ENCODE results near the gene WDSUB1. TPM values are rescaled to one million over a fixed set of nuclear protein-coding genes. Genes with fewer than 3 reads are reported as not detected.

Gene WDSUB1
- total RNA-seq, 3 donors from 2014 or later (not counting 1 experiment from before 2014, with no cell fraction given) = 13.7 to 21.2 (median 14.9) TPM

- no peaks in the 10 kb centered on the region for H3K27me3 ChIP-seq (ENCODE audit: control insufficient read depth, insufficient read depth, low read length)
- peaks cover 8% of the 10 kb centered on the region for H3K36me3 Mint-ChIP-seq
These were observed 21.3 kb downstream of the WDSUB1 start for GRCh38 chr2:159265171-159265576.

GRCh38 chr2:159262904-159263303 lies 23.6 kb downstream of the WDSUB1 start:
- no peak for TF ChIP-seq CTCF (IDR thresholded peaks at IDR 0.05)
- Histone ChIP-seq H3K27ac (ENCODE audit: low read length) (no peak overlapping the region), H3K36me3 (ENCODE audit: control insufficient read depth, insufficient read depth, low read length) (peaks cover 2% of the 10 kb centered on the region), H3K9me3 (ENCODE audit: control insufficient read depth, insufficient read depth, low read length) (no peaks in the 10 kb centered on the region), H3K4me1 (ENCODE audit: control insufficient read depth, insufficient read depth, low read length) (no peaks in the 10 kb centered on the region), H3K4me3 (ENCODE audit: low read length) (no peak overlapping the region), H3K27me3 (ENCODE audit: control insufficient read depth, insufficient read depth, low read length) (no peaks in the 10 kb centered on the region)
- H3K4me1 Mint-ChIP-seq = peaks cover 0 to 20% of the 10 kb centered on the region in 2 donors
- no peak overlapping the region for H3K4me3 Mint-ChIP-seq
- peak overlapping the region in 1 of 2 donors; percentile 31 for H3K27ac Mint-ChIP-seq
- ATAC-seq (no peak), DNase-seq (no peak)
- H3K9me3 Mint-ChIP-seq = no peaks in the 10 kb centered on the region
- H3K27me3 Mint-ChIP-seq (ENCODE audit: low read depth in 2 of 2) = no peaks in the 10 kb centered on the region
- intact Hi-C loops (cut with micrococcal nuclease) = no loop called here
- no peaks in the 10 kb centered on the region for H3K36me3 Mint-ChIP-seq
- WGBS (ENCODE audit: insufficient coverage) = 95% methylated on average over 5 of the region's 5 CpGs

More at GRCh38 chr2:159265171-159265576, 21.3 kb downstream of the WDSUB1 start:
- Mint-ChIP-seq H3K27me3 (ENCODE audit: low read depth in 2 of 2) (no peaks in the 10 kb centered on the region), H3K4me3 (no peak overlapping the region), H3K27ac (no peak overlapping the region), H3K4me1 (peaks cover 9 to 37% of the 10 kb centered on the region in 2 donors), H3K9me3 (no peaks in the 10 kb centered on the region)
- Histone ChIP-seq H3K36me3 (ENCODE audit: control insufficient read depth, insufficient read depth, low read length) (peaks cover 3% of the 10 kb centered on the region), H3K27ac (ENCODE audit: low read length) (no peak overlapping the region), H3K9me3 (ENCODE audit: control insufficient read depth, insufficient read depth, low read length) (no peaks in the 10 kb centered on the region), H3K4me1 (ENCODE audit: control insufficient read depth, insufficient read depth, low read length) (no peaks in the 10 kb centered on the region), H3K4me3 (ENCODE audit: low read length) (no peak overlapping the region)
- TF ChIP-seq CTCF (IDR thresholded peaks at IDR 0.05) = no peak
- ATAC-seq = no peak
- intact Hi-C loops (cut with micrococcal nuclease) = no loop called here
- WGBS (ENCODE audit: insufficient coverage) = 100% methylated on average over 1 of the region's 1 CpG
- DNase-seq = no peak

- no peak for TF ChIP-seq CTCF (IDR thresholded peaks at IDR 0.05)
- no peaks in the 10 kb centered on the region for H3K36me3 Mint-ChIP-seq
These were observed 24.3 kb downstream of the WDSUB1 start for GRCh38 chr2:159262226-159262625.

GRCh38 chr2:159256159-159256558 lies 30.3 kb downstream of the WDSUB1 start:
- ATAC-seq (no peak), DNase-seq (no peak)
- intact Hi-C loops (cut with micrococcal nuclease) = no loop called here
- Mint-ChIP-seq H3K4me3 (no peak overlapping the region), H3K4me1 (no peaks in the 10 kb centered on the region), H3K9me3 (no peaks in the 10 kb centered on the region), H3K36me3 (no peaks in the 10 kb centered on the region), H3K27me3 (ENCODE audit: low read depth in 2 of 2) (no peaks in the 10 kb centered on the region), H3K27ac (no peak overlapping the region)
- no peaks in the 10 kb centered on the region for H3K4me1 ChIP-seq (ENCODE audit: control insufficient read depth, insufficient read depth, low read length)
- no peak overlapping the region for H3K4me3 ChIP-seq (ENCODE audit: low read length)
- no peak for TF ChIP-seq CTCF (IDR thresholded peaks at IDR 0.05)
- H3K27ac ChIP-seq (ENCODE audit: low read length) = no peak overlapping the region
- WGBS (ENCODE audit: insufficient coverage) = 80% methylated on average over 1 of the region's 2 CpGs
- H3K9me3 ChIP-seq (ENCODE audit: control insufficient read depth, insufficient read depth, low read length) = no peaks in the 10 kb centered on the region
- peaks cover 17% of the 10 kb centered on the region for H3K36me3 ChIP-seq (ENCODE audit: control insufficient read depth, insufficient read depth, low read length)
- H3K27me3 ChIP-seq (ENCODE audit: control insufficient read depth, insufficient read depth, low read length) = no peaks in the 10 kb centered on the region

More at GRCh38 chr2:159262226-159262625, 24.3 kb downstream of the WDSUB1 start:
- no peak overlapping the region for H3K4me3 Mint-ChIP-seq
- no peaks in the 10 kb centered on the region for H3K27me3 Mint-ChIP-seq (ENCODE audit: low read depth in 2 of 2)
- peak overlapping the region in 1 of 2 donors; percentile 31 for H3K27ac Mint-ChIP-seq
- no peaks in the 10 kb centered on the region for H3K4me1 ChIP-seq (ENCODE audit: control insufficient read depth, insufficient read depth, low read length)
- H3K9me3 ChIP-seq (ENCODE audit: control insufficient read depth, insufficient read depth, low read length) = no peaks in the 10 kb centered on the region
- WGBS (ENCODE audit: insufficient coverage) = 96% methylated on average over 5 of the region's 6 CpGs
- no peak for DNase-seq
- H3K9me3 Mint-ChIP-seq = no peaks in the 10 kb centered on the region
- ATAC-seq = no peak
- H3K36me3 ChIP-seq (ENCODE audit: control insufficient read depth, insufficient read depth, low read length) = peaks cover 3% of the 10 kb centered on the region
- intact Hi-C loops (cut with micrococcal nuclease) = no loop called here
- peaks cover 0 to 13% of the 10 kb centered on the region in 2 donors for H3K4me1 Mint-ChIP-seq
- H3K27me3 ChIP-seq (ENCODE audit: control insufficient read depth, insufficient read depth, low read length) = no peaks in the 10 kb centered on the region
- H3K4me3 ChIP-seq (ENCODE audit: low read length) = no peak overlapping the region
- H3K27ac ChIP-seq (ENCODE audit: low read length) = no peak overlapping the region

Measured in natural killer cell (primary cell).